ENCODE results near the gene ANO7. TPM values are rescaled to one million over a fixed set of nuclear protein-coding genes. Genes with fewer than 3 reads are reported as not detected.

The ANO7 gene
- total RNA-seq, 1 experiment from 2014 or later: 6.9 TPM

DNA sequence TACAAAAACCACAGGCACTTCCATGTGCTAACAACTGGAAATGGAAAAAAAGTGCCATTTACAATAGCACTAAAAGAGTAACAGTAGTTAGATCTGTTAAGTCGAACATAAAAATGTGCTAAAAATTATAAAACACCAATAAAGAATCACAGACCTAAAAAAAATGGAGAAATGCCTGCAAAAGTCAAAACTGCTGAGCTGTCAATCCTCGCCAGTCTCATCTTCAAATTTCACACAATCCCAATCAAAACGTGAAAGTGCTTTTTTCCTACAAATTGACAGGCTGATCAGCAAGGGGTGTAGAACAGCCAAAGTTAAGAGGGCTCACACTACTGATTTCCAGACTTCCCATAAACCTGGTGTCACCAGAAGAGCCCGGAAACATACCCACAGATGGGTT is 53.2 kb downstream of the ANO7 start:
- no TSS peak for BruUV-seq (replicated peaks)
- ChIA-PET POLR2A (no interaction called here), CTCF (interaction anchor here (0.6 kb wide), 1 partner anchor 73 kb away, joined by 3 read pairs; no protein-coding TSS in a partner anchor)
- Histone ChIP-seq H3K4me1 (ENCODE audit: control insufficient read depth, insufficient read depth, low read length) (no peaks in the 10 kb centered on the region), H3K9me3 (ENCODE audit: control insufficient read depth, insufficient read depth, low read depth, low read length) (no peaks in the 10 kb centered on the region), H3K4me3 (ENCODE audit: low read depth in 2 of 2, low read length in 2 of 2) (no peak overlapping the region), H3K27ac (ENCODE audit: low read length) (no peak overlapping the region), H3K27me3 (ENCODE audit: control insufficient read depth, insufficient read depth, low read length) (no peaks in the 10 kb centered on the region), H3K36me3 (ENCODE audit: control insufficient read depth, insufficient read depth, low read length) (peaks cover 52% of the 10 kb centered on the region)
- ATAC-seq: no peak
- in situ Hi-C loops (cut with HindIII; ENCODE audit: low pct_unique_long_range_greater_than_20kb, low sequenced_read_pairs): no loop called here
- DNase-seq (ENCODE audit: low read depth, low spot score): no peak
- intact Hi-C loops (cut with micrococcal nuclease; ENCODE audit: unreplicated experiment): no loop called here
- TF ChIP-seq TCF7L2 (IDR thresholded peaks at IDR 0.05; ENCODE audit: low read depth, low read length) (no peak), SIN3A (IDR thresholded peaks at IDR 0.05; ENCODE audit: borderline replicate concordance, insufficient read depth, low read depth, low read length) (no peak), POLR2AphosphoS5 (IDR thresholded peaks at IDR 0.05; ENCODE audit: low read depth, low read length) (no peak)
- TF ChIP-seq, protein P1, sequence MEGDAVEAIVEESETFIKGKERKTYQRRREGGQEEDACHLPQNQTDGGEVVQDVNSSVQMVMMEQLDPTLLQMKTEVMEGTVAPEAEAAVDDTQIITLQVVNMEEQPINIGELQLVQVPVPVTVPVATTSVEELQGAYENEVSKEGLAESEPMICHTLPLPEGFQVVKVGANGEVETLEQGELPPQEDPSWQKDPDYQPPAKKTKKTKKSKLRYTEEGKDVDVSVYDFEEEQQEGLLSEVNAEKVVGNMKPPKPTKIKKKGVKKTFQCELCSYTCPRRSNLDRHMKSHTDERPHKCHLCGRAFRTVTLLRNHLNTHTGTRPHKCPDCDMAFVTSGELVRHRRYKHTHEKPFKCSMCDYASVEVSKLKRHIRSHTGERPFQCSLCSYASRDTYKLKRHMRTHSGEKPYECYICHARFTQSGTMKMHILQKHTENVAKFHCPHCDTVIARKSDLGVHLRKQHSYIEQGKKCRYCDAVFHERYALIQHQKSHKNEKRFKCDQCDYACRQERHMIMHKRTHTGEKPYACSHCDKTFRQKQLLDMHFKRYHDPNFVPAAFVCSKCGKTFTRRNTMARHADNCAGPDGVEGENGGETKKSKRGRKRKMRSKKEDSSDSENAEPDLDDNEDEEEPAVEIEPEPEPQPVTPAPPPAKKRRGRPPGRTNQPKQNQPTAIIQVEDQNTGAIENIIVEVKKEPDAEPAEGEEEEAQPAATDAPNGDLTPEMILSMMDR (IDR thresholded peaks at IDR 0.05): no peak
- TF ChIP-seq, protein P2, sequence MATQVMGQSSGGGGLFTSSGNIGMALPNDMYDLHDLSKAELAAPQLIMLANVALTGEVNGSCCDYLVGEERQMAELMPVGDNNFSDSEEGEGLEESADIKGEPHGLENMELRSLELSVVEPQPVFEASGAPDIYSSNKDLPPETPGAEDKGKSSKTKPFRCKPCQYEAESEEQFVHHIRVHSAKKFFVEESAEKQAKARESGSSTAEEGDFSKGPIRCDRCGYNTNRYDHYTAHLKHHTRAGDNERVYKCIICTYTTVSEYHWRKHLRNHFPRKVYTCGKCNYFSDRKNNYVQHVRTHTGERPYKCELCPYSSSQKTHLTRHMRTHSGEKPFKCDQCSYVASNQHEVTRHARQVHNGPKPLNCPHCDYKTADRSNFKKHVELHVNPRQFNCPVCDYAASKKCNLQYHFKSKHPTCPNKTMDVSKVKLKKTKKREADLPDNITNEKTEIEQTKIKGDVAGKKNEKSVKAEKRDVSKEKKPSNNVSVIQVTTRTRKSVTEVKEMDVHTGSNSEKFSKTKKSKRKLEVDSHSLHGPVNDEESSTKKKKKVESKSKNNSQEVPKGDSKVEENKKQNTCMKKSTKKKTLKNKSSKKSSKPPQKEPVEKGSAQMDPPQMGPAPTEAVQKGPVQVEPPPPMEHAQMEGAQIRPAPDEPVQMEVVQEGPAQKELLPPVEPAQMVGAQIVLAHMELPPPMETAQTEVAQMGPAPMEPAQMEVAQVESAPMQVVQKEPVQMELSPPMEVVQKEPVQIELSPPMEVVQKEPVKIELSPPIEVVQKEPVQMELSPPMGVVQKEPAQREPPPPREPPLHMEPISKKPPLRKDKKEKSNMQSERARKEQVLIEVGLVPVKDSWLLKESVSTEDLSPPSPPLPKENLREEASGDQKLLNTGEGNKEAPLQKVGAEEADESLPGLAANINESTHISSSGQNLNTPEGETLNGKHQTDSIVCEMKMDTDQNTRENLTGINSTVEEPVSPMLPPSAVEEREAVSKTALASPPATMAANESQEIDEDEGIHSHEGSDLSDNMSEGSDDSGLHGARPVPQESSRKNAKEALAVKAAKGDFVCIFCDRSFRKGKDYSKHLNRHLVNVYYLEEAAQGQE (IDR thresholded peaks at IDR 0.05; ENCODE audit: insufficient read depth in 1 of 2, low read depth in 2 of 2, low read length in 1 of 2): no peak

DNA sequence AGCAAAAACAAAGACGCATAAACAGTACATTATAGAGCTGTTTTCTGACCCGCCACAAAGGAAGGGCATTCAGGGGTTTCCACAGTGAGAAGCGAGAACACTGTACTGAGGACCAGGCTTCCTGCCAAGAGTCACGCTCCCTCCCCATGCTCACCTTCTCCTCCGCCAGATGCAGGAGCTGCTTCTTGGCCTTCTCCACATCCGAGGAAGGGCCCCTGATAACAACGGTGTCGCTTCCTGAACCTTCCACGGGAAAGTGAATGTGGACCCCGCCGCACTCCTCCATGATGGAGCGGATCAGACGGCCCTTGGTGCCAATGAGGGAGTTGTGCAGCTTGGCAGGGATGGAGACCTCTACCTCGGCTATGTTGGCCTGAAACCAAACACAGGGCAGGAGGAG is 53.8 kb downstream of the ANO7 start:
- DNase-seq (ENCODE audit: low read depth, low spot score) (no peak), ATAC-seq (no peak)
- no peaks in the 10 kb centered on the region for H3K4me1 ChIP-seq (ENCODE audit: control insufficient read depth, insufficient read depth, low read length)
- BruUV-seq (replicated peaks): no TSS peak
- ChIA-PET CTCF (no interaction called here), POLR2A (no interaction called here)
- no peaks in the 10 kb centered on the region for H3K27me3 ChIP-seq (ENCODE audit: control insufficient read depth, insufficient read depth, low read length)
- TF ChIP-seq SIN3A (IDR thresholded peaks at IDR 0.05; ENCODE audit: borderline replicate concordance, insufficient read depth, low read depth, low read length): no peak
- TF ChIP-seq TCF7L2 (IDR thresholded peaks at IDR 0.05; ENCODE audit: low read depth, low read length): no peak
- TF ChIP-seq, protein P2 (IDR thresholded peaks at IDR 0.05; ENCODE audit: insufficient read depth in 1 of 2, low read depth in 2 of 2, low read length in 1 of 2): no peak
- no peak for TF ChIP-seq POLR2AphosphoS5 (IDR thresholded peaks at IDR 0.05; ENCODE audit: low read depth, low read length)
- TF ChIP-seq, protein P1 (IDR thresholded peaks at IDR 0.05): no peak
- H3K36me3 ChIP-seq (ENCODE audit: control insufficient read depth, insufficient read depth, low read length): peaks cover 52% of the 10 kb centered on the region
- no peak overlapping the region for H3K4me3 ChIP-seq (ENCODE audit: low read depth in 2 of 2, low read length in 2 of 2)
- no peak overlapping the region for H3K27ac ChIP-seq (ENCODE audit: low read length)
- no peaks in the 10 kb centered on the region for H3K9me3 ChIP-seq (ENCODE audit: control insufficient read depth, insufficient read depth, low read depth, low read length)
- in situ Hi-C loops (cut with HindIII; ENCODE audit: low pct_unique_long_range_greater_than_20kb, low sequenced_read_pairs): no loop called here
- intact Hi-C loops (cut with micrococcal nuclease; ENCODE audit: unreplicated experiment): no loop called here
